Chondrocyte (in vitro differentiated cells): ENCODE results near the gene ZFYVE26. TPM values are rescaled to one million over a fixed set of nuclear protein-coding genes. Genes with fewer than 3 reads are reported as not detected.

ENCODE experiments used
- DNase-seq: peaks from one replicate; pipeline ENCODE4 v3.0.0; 2021; ENCODE audit warnings: mixed read lengths, low spot score
- H3K27ac Mint-ChIP-seq: one replicate; pipeline ENCODE4 v1.8.0; 2021; ENCODE audit warnings: mild to moderate bottlenecking, moderate library complexity, mixed read lengths; ENCODE audit not compliant: unreplicated experiment
- H3K27me3 Mint-ChIP-seq: 2 replicates; pipeline ENCODE4 v1.8.0; 2021; ENCODE audit warnings: low read depth, mixed read lengths
- H3K36me3 Mint-ChIP-seq: 2 replicates; pipeline ENCODE4 v1.8.0; 2021; ENCODE audit warnings: low read depth, mixed read lengths
- H3K4me1 Mint-ChIP-seq: 2 replicates; pipeline ENCODE4 v1.8.0; 2021; ENCODE audit warnings: low read depth, mild to moderate bottlenecking, mixed read lengths
- H3K4me3 Mint-ChIP-seq: one replicate; pipeline ENCODE4 v1.8.0; 2021; ENCODE audit warnings: mild to moderate bottlenecking, moderate library complexity, mixed read lengths; ENCODE audit not compliant: unreplicated experiment
- H3K9me3 Mint-ChIP-seq: 2 replicates; pipeline ENCODE4 v1.8.0; 2021; ENCODE audit warnings: low read depth, mixed read lengths
- total RNA-seq: library from RNA; stranded (reverse); gene quantifications from 3 replicates; pipeline ENCODE4 v1.2.1, GENCODE V29; 2021
- TF ChIP-seq, protein P1 (sequence below): fragments of 200-600 bp; sonication (generic); IDR thresholded peaks from 2 replicates; pipeline ENCODE4 v1.5.0; 2021; ENCODE audit warnings: antibody characterized with exemption, mild to moderate bottlenecking, moderate library complexity

ZFYVE26 gene
- total RNA-seq, 1 donor from 2014 or later: 26.2 TPM

DNA sequence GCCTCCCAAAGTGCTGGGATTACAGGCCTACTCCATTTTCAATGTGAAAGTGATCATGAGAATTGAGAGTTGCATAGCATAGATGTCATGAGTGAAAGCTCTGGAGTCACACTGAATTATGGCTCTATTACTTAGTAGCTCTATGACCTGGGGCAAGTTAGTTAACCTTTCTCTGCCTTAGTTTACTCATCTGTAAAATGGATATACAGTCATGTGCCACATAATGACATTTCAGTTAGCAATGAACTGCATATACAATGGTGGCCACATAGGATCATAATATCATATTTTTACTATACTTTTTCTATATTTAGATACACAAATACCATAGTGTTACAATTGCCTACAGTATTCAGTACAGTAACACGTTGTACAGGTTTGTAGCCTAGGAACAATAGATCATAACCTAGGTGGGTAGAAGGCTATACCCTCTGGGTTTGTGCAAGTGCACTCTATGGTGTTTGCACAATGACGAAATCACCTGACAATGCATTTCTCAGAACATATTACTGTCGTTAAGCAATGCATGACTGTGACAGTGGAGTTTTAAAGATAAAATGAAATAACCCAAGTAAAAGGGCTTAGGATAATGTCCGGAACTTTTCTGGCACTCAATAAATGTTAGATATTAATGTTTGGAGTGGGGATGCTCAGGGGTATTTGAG is 53.1 kb downstream of the ZFYVE26 start:
- Mint-ChIP-seq H3K27ac (no peak overlapping the region), H3K27me3 (no peaks in the 10 kb centered on the region), H3K4me1 (no peaks in the 10 kb centered on the region), H3K4me3 (no peak overlapping the region), H3K9me3 (no peaks in the 10 kb centered on the region), H3K36me3 (peaks cover 32% of the 10 kb centered on the region)
- TF ChIP-seq, protein P1, sequence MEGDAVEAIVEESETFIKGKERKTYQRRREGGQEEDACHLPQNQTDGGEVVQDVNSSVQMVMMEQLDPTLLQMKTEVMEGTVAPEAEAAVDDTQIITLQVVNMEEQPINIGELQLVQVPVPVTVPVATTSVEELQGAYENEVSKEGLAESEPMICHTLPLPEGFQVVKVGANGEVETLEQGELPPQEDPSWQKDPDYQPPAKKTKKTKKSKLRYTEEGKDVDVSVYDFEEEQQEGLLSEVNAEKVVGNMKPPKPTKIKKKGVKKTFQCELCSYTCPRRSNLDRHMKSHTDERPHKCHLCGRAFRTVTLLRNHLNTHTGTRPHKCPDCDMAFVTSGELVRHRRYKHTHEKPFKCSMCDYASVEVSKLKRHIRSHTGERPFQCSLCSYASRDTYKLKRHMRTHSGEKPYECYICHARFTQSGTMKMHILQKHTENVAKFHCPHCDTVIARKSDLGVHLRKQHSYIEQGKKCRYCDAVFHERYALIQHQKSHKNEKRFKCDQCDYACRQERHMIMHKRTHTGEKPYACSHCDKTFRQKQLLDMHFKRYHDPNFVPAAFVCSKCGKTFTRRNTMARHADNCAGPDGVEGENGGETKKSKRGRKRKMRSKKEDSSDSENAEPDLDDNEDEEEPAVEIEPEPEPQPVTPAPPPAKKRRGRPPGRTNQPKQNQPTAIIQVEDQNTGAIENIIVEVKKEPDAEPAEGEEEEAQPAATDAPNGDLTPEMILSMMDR: no peak
- no peak for DNase-seq

DNA sequence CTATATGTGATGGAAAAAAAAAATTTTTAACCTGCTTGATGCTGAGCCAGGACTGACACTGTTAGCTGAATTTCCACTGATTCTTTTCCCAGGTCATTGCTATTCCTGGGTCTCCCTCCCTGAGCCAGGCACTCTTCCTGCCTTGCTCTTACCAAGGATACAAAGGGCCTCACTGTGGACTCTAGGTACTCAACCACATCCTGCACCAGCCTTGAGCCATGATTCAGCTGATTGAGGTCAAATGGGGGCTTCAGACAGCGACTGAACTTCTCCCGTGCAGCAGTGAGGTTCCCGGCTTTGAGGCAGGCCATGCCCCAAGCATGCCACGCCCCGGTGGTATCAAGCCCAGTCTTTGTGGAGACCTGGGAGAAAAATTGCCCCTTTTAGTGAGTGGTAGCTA is 54.3 kb downstream of the ZFYVE26 start:
- Mint-ChIP-seq H3K36me3 (peaks cover 25% of the 10 kb centered on the region), H3K4me3 (no peak overlapping the region), H3K27ac (no peak overlapping the region), H3K9me3 (no peaks in the 10 kb centered on the region), H3K4me1 (no peaks in the 10 kb centered on the region), H3K27me3 (no peaks in the 10 kb centered on the region)
- TF ChIP-seq, protein P1: no peak
- no peak for DNase-seq

DNA sequence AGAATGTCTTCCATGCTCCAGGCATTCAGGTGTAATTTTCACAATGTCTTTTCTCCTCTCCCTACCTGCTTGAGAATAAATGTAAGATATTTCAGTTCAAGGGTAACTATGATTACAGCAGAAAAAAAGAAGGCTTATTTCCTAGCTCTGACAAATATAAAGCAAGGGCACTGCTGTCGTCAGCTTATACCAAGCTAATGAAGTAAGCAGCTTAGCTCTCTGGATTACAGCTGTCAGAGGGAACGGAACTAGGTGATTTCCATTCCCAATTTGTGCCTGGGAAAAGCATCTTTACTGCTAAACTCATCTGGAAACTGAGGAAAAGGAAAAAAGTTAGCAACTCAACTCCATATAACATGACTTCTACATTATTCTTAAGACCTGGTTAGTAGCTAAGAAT is 56.5 kb downstream of the ZFYVE26 start:
- no peak for DNase-seq
- no peak overlapping the region for H3K4me3 Mint-ChIP-seq
- no peaks in the 10 kb centered on the region for H3K9me3 Mint-ChIP-seq
- H3K4me1 Mint-ChIP-seq: no peaks in the 10 kb centered on the region
- no peak overlapping the region for H3K27ac Mint-ChIP-seq
- TF ChIP-seq, protein P1: no peak
- peaks cover 37% of the 10 kb centered on the region for H3K36me3 Mint-ChIP-seq
- no peaks in the 10 kb centered on the region for H3K27me3 Mint-ChIP-seq

DNA sequence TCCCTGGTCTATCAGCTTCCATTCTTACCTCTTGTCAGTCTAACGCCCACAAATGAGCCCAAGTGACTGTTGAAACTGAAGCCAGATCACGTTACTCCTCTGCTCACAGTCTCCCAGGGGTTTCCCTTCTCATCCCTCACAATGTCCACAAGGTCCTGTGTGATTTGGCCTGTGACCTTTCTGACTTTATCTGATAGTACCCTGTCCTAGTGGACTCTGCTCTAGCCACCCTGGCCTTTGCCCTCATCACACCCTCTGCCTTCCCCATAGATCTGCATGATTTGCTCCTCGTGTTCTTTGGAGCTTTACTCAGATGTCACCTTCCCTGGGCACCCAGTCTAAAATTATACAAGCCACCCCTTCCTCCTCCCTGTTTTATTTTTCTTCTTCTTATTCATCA is 59.2 kb downstream of the ZFYVE26 start:
- Mint-ChIP-seq H3K9me3 (no peaks in the 10 kb centered on the region), H3K27me3 (no peaks in the 10 kb centered on the region), H3K4me3 (no peak overlapping the region), H3K27ac (no peak overlapping the region), H3K36me3 (peaks cover 48% of the 10 kb centered on the region), H3K4me1 (no peaks in the 10 kb centered on the region)
- TF ChIP-seq, protein P1: no peak
- no peak for DNase-seq

DNA sequence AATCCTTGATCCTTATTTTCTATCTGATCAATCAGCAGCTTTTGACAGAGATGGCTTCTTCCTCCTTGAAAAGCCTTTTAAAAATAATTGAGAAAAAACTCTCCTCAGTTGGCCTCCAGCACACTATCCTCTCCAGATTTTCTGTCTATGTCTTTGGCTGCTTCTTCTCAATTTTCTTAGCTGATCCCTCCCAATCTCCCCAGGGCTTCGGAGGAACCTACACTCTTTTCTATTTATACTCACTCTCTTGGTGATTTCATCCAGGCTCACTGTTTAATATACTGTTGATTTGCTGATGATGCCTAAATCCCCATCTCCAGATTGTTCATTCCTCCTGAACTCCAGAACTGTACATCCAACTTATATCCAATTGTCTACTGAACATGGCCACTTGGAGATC is 59.9 kb downstream of the ZFYVE26 start:
- no peak overlapping the region for H3K4me3 Mint-ChIP-seq
- TF ChIP-seq, protein P1: no peak
- no peaks in the 10 kb centered on the region for H3K27me3 Mint-ChIP-seq
- H3K4me1 Mint-ChIP-seq: no peaks in the 10 kb centered on the region
- H3K36me3 Mint-ChIP-seq: peaks cover 54% of the 10 kb centered on the region
- H3K9me3 Mint-ChIP-seq: no peaks in the 10 kb centered on the region
- no peak overlapping the region for H3K27ac Mint-ChIP-seq
- no peak for DNase-seq
